ENCODE measurements around the gene MTTP. TPM values are rescaled to one million over a fixed set of nuclear protein-coding genes. Genes with fewer than 3 reads are reported as not detected.
"Not testable (repeated sequence)": the region's sequence is repeated elsewhere in the genome, so short reads cannot be mapped to it uniquely, and the experiment has no call there.

The MTTP gene
- total RNA-seq: under 1 TPM; 0.11 to 0.42 TPM
- 6.7 TPM for polyA plus RNA-seq (2013, experiment 1 of 2)
- polyA plus RNA-seq (2013, experiment 2 of 2): 4.8 TPM
- long read RNA-seq, experiment 1: 0 reads
- long read RNA-seq, experiment 2, partial matches to known transcripts: 1 of 1 reads
- long read RNA-seq, experiment 2, other reads (novel, unspliced or antisense): 0 of 1 reads
- long read RNA-seq, experiment 3: 0 reads
- long read RNA-seq, experiment 4: 0 reads

DNA sequence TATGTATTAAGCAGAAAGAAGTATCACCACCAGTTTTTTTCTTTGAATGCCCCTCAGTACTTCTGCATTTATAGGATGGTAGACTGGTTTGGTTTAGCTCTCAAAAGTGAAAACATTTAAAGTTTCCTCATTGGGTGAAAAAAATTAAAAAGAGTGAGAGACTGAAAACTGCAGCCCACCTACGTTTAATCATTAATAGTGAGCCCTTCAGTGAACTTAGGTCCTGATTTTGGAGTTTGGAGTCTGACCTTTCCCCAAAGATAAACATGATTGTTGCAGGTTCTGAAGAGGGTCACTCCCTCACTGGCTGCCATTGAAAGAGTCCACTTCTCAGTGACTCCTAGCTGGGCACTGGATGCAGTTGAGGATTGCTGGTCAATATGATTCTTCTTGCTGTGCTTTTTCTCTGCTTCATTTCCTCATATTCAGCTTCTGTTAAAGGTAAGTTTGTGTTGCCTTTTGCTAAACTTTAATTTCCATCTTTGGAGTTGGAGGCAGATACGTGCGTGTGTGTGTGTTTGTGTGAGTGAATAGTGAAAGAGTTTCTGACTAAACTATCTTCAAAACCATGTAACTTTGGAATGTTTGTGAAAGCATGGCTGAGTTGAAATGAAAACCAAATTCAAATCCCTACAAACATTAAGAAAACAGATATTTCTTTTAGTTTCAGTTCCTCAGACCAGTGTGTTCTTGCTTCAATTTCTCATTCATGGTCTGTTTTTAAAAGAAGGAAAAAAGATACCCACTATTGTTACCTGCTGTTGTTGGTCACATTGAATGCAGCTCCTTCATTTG lies at the start of gene MTTP:
TSS of gene MTTP (plus strand) at position 295 of the 795 bp plus-strand sequence. CDS start at position 381, 86 bp downstream.
- WGBS, 2 experiments (ENCODE audit: insufficient coverage in 1 of 2, insufficient read length in 1 of 2): 88 to 90% methylated on average over 1 to 3 of the region's 3 CpGs
- Histone ChIP-seq H3K9ac (ENCODE audit: extremely low read depth, low read length, poor library complexity, severe bottlenecking) (no peak within 1 kb of the TSS), H3K4me3 (ENCODE audit: low read length) (no peak within 1 kb of the TSS), H3K27me3 (ENCODE audit: control insufficient read depth, insufficient read depth, low read length, poor library complexity, severe bottlenecking) (no peaks in the 10 kb centered on the region), H3K27ac (ENCODE audit: low read depth, low read length) (peak within 1 kb of the TSS; percentile 55), H3K4me1 (ENCODE audit: control insufficient read depth, insufficient read depth, low read length) (no peaks in the 10 kb centered on the region), H3K9me3 (ENCODE audit: control insufficient read depth, low read length) (no peaks in the 10 kb centered on the region), H3K36me3 (ENCODE audit: control insufficient read depth, insufficient read depth, low read length) (no peaks in the 10 kb centered on the region)
- Mint-ChIP-seq H3K36me3 (ENCODE audit: low read depth) (no peaks in the 10 kb centered on the region), H3K27ac (peak within 1 kb of the TSS; percentile 9), H3K4me1 (peaks cover 5% of the 10 kb centered on the region), H3K4me3 (no peak within 1 kb of the TSS), H3K27me3 (ENCODE audit: insufficient read depth) (no peaks in the 10 kb centered on the region), H3K9me3 (no peaks in the 10 kb centered on the region)
- TF ChIP-seq, protein P1, sequence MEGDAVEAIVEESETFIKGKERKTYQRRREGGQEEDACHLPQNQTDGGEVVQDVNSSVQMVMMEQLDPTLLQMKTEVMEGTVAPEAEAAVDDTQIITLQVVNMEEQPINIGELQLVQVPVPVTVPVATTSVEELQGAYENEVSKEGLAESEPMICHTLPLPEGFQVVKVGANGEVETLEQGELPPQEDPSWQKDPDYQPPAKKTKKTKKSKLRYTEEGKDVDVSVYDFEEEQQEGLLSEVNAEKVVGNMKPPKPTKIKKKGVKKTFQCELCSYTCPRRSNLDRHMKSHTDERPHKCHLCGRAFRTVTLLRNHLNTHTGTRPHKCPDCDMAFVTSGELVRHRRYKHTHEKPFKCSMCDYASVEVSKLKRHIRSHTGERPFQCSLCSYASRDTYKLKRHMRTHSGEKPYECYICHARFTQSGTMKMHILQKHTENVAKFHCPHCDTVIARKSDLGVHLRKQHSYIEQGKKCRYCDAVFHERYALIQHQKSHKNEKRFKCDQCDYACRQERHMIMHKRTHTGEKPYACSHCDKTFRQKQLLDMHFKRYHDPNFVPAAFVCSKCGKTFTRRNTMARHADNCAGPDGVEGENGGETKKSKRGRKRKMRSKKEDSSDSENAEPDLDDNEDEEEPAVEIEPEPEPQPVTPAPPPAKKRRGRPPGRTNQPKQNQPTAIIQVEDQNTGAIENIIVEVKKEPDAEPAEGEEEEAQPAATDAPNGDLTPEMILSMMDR (conservative IDR thresholded peaks at IDR 0.05): no peak
- DNase-seq: no peak

DNA sequence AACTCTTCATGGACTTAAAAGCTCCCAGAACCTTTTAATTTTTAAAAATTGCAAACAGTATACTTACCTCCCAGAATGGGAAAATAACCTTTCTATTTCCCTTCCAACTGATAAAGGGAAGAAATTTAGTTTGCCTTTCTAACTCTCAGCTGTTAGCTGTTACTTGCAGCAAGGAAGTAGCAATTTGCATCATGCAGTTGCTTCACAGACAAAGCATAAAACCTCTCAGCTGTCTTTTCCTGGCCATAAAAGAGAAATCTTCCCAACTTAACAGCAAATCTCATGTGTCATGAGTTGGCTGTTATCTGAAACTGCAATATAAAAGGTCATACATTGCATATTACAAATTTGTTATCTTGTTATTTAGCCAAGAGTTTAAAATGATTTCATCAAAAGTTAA lies 45.4 kb upstream of the MTTP start:
- Mint-ChIP-seq H3K27me3 (ENCODE audit: insufficient read depth) (no peaks in the 10 kb centered on the region), H3K36me3 (ENCODE audit: low read depth) (no peaks in the 10 kb centered on the region), H3K4me3 (no peak overlapping the region), H3K9me3 (no peaks in the 10 kb centered on the region), H3K27ac (no peak overlapping the region), H3K4me1 (no peaks in the 10 kb centered on the region)
- Histone ChIP-seq H3K36me3 (ENCODE audit: control insufficient read depth, insufficient read depth, low read length) (no peaks in the 10 kb centered on the region), H3K4me3 (ENCODE audit: low read length) (no peak overlapping the region), H3K27me3 (ENCODE audit: control insufficient read depth, insufficient read depth, low read length, poor library complexity, severe bottlenecking) (no peaks in the 10 kb centered on the region), H3K9ac (ENCODE audit: extremely low read depth, low read length, poor library complexity, severe bottlenecking) (no peak overlapping the region), H3K27ac (ENCODE audit: low read depth, low read length) (no peak overlapping the region), H3K9me3 (ENCODE audit: control insufficient read depth, low read length) (no peaks in the 10 kb centered on the region), H3K4me1 (ENCODE audit: control insufficient read depth, insufficient read depth, low read length) (no peaks in the 10 kb centered on the region)
- DNase-seq: no peak
- TF ChIP-seq, protein P1 (conservative IDR thresholded peaks at IDR 0.05): no peak

DNA sequence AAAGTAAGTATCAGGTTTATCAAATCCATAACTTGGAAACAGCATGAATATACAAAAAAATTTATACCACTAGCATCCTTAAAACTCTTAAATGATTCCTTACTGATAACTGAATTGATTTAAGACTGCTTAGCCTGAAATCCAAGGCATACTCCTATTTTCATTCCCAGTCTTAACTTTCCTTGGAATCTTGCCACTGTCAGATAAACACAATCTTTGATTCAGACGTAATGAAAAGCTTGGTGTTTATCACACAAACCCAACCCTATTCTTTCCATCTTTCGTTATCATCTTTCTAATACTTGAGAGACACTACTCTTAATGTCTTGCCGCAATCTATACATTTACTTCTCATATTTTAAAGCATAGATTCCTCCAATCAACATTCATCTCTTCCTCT lies 44.7 kb upstream of the MTTP start:
- TF ChIP-seq, protein P1 (conservative IDR thresholded peaks at IDR 0.05): no peak
- Histone ChIP-seq H3K27me3 (ENCODE audit: control insufficient read depth, insufficient read depth, low read length, poor library complexity, severe bottlenecking) (no peaks in the 10 kb centered on the region), H3K27ac (ENCODE audit: low read depth, low read length) (no peak overlapping the region), H3K9ac (ENCODE audit: extremely low read depth, low read length, poor library complexity, severe bottlenecking) (no peak overlapping the region), H3K9me3 (ENCODE audit: control insufficient read depth, low read length) (no peaks in the 10 kb centered on the region), H3K36me3 (ENCODE audit: control insufficient read depth, insufficient read depth, low read length) (no peaks in the 10 kb centered on the region), H3K4me1 (ENCODE audit: control insufficient read depth, insufficient read depth, low read length) (no peaks in the 10 kb centered on the region), H3K4me3 (ENCODE audit: low read length) (no peak overlapping the region)
- H3K36me3 Mint-ChIP-seq (ENCODE audit: low read depth): no peaks in the 10 kb centered on the region
- H3K27me3 Mint-ChIP-seq (ENCODE audit: insufficient read depth): no peaks in the 10 kb centered on the region
- no peaks in the 10 kb centered on the region for H3K4me1 Mint-ChIP-seq
- no peak overlapping the region for H3K27ac Mint-ChIP-seq
- WGBS, 2 experiments (ENCODE audit: insufficient coverage in 1 of 2, insufficient read length in 1 of 2): 88 to 100% methylated on average over 2 to 3 of the region's 3 CpGs
- H3K4me3 Mint-ChIP-seq: no peak overlapping the region
- DNase-seq: no peak
- H3K9me3 Mint-ChIP-seq: no peaks in the 10 kb centered on the region

DNA sequence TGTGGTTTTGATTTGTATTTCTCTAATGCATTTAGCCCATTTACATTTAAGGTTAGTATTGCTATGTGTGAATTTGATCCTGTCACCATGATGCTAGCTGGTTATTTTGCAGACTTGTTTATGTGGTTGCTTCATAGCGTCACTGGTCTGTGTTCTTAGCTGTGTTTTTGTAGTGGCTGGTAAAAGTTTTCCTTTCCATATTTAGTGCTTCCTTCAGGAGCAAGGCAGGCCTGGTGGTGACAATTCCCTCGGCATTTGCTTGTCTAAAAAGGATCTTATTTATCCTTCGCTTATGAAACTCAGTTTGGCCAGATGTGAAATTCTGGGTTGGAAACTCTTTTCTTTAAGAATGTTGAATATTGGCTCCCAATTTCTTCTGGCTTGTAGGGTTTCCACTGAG lies 39.9 kb upstream of the MTTP start:
- not testable (repeated sequence) for H3K36me3 ChIP-seq (ENCODE audit: control insufficient read depth, insufficient read depth, low read length); H3K27me3 ChIP-seq (ENCODE audit: control insufficient read depth, insufficient read depth, low read length, poor library complexity, severe bottlenecking); H3K9me3 Mint-ChIP-seq; H3K4me1 ChIP-seq (ENCODE audit: control insufficient read depth, insufficient read depth, low read length); H3K9me3 ChIP-seq (ENCODE audit: control insufficient read depth, low read length); H3K9ac ChIP-seq (ENCODE audit: extremely low read depth, low read length, poor library complexity, severe bottlenecking); H3K27ac ChIP-seq (ENCODE audit: low read depth, low read length); H3K27ac Mint-ChIP-seq; H3K27me3 Mint-ChIP-seq (ENCODE audit: insufficient read depth); DNase-seq; H3K36me3 Mint-ChIP-seq (ENCODE audit: low read depth); H3K4me3 ChIP-seq (ENCODE audit: low read length); H3K4me3 Mint-ChIP-seq
- peaks cover 15% of the 10 kb centered on the region for H3K4me1 Mint-ChIP-seq
- 94 to 100% methylated on average over 1 to 3 of the region's 3 CpGs for WGBS, 2 experiments (ENCODE audit: insufficient coverage in 1 of 2, insufficient read length in 1 of 2)

Data from endodermal cell (in vitro differentiated cells).